ENCODE results near the gene HNRNPM.

DNA sequence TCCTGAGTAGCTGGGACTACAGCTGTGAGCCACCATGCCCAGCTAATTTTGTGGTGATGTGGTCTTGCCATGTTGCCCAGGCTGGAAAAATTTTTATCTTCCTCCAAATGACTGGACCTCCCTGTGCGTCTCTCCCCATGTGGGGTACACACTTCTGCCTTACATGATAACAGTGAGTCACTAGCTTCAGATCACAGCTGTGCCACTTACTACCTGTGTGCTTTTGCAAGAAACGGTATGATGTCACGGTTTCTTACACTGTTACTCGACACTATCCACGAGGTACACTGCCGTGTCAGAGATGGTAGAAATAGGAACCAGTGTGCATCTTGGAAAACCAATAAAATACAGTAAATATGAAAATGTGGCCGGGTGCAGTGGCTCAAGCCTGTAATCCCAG, 86.7 kb downstream of the HNRNPM start:
- TF ChIP-seq ELF4 (IDR thresholded peaks at IDR 0.05) (no peak), SP1 (IDR thresholded peaks at IDR 0.05) (no peak), L3MBTL2 (conservative IDR thresholded peaks at IDR 0.05) (no peak), FOXK2 (IDR thresholded peaks at IDR 0.05) (no peak), TARDBP (IDR thresholded peaks at IDR 0.05) (no peak), BHLHE40 (IDR thresholded peaks at IDR 0.05; ENCODE audit: borderline replicate concordance) (no peak), LEF1 (IDR thresholded peaks at IDR 0.05; ENCODE audit: borderline replicate concordance) (no peak), HDGF (IDR thresholded peaks at IDR 0.05; ENCODE audit: borderline replicate concordance) (no peak), FOXM1 (IDR thresholded peaks at IDR 0.05; ENCODE audit: borderline replicate concordance) (no peak), NFRKB (IDR thresholded peaks at IDR 0.05) (no peak), SUZ12 (IDR thresholded peaks at IDR 0.05) (no peak), FOXA1 (IDR thresholded peaks at IDR 0.05) (no peak)
- TF ChIP-seq, protein P1, sequence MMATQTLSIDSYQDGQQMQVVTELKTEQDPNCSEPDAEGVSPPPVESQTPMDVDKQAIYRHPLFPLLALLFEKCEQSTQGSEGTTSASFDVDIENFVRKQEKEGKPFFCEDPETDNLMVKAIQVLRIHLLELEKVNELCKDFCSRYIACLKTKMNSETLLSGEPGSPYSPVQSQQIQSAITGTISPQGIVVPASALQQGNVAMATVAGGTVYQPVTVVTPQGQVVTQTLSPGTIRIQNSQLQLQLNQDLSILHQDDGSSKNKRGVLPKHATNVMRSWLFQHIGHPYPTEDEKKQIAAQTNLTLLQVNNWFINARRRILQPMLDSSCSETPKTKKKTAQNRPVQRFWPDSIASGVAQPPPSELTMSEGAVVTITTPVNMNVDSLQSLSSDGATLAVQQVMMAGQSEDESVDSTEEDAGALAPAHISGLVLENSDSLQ (IDR thresholded peaks at IDR 0.05), result no peak

Measured in HEK293T (cell line).